Femur (tissue), 1 donor: ENCODE data around the gene MPPED2.
"Not testable (repeated sequence)": the region's sequence is repeated elsewhere in the genome, so short reads cannot be mapped to it uniquely, and the experiment has no call there.

ENCODE experiments used
- DNase-seq: peaks from one replicate; pipeline ENCODE4 v3.0.0-alpha.2; 2017

The MPPED2 gene

DNA sequence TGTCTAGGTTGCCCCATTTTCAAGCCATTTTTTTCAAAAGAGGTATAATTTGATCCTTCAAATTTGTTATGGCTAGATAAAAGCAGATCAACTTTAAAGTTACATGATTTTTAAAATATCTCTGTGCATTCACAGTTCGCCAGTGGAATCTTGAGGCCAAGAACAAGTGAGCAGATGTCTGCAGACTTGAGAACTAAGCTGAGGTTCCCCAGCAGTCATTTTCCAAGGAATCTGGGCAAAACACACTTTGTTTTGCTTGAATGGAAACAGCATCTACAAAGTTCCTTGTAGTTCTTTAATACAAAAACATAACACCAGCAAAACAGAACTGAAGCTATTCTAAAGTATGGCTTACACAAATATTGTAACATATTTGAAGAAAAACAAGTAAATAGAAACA lies 7.7 kb downstream of the MPPED2 start:
- DNase-seq = no peak

DNA sequence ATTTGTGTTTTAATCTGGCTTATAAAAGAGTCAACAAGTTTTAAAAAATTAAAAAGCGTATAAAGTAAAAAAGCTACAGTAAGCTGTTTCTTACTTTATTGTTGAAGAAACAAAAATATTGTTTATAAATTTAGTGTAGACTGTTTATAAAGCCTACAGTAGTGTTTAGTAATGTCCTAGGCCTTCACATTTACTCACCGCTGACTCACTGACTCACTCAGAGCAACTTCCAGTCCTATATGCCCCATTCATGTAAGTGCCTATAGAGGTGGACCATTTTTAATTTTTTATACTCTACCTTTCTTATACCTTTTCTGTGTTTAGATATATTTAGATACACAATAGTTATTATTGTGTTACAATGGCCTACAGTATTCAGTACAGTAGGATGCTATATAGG lies 12.2 kb downstream of the MPPED2 start:
- no peak for DNase-seq

DNA sequence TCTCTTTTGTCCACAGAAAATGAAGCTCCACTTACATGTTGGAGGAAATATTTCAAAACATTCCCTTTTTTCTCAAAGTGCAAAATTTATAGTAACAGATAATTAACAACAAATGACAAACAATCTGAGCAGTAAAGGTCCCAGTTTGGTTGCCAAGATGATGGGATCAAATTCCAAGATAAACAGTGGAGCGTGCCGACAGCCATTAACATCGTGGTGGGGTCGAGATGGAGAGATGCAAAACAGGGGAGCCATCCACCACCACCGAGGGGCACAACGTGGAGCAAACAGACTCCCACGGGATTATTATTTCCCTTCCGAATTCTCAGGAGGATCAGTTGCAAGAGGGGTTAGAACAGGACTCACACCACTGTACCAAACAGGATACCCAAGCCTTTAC lies 17.2 kb downstream of the MPPED2 start:
- DNase-seq = no peak

DNA sequence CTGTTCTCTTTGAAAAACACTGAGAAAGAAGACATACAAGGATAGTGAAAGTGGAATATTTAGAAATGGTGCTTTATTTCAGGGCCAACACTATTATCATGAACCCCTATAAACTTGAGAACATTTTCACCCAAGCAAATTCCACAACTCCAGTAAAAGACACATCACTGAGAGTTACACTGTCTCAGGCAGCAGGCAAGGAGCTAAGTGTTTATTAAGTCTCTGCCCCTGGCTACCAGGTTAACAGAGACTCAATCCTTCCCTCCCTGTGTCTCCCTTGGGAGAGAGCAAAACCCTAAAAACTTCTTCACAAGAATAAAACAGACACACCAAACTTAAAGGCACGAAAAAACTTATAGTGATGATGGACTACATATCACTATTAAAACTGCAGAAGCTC lies 18.5 kb downstream of the MPPED2 start:
- DNase-seq = no peak

DNA sequence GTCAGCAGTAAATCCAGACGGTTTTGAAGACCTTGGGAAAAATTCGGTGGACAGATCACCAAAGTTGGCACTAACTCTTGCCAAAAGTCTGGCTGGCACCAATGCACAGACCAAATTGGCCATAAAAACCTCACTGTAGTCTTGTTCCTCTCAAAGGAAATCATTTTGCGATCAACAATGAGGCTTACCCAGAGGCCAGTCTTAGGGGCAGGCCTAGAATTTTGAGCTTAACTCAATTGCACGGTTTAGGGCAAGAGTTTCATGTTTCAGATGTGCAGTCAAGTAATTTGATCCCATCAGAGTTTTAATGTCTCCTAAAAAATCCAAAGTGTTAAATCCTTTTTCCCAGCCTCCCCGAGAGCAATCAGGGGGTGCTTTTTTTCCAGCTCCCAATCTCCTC lies 19.0 kb downstream of the MPPED2 start:
- peak; percentile 62 for DNase-seq

DNA sequence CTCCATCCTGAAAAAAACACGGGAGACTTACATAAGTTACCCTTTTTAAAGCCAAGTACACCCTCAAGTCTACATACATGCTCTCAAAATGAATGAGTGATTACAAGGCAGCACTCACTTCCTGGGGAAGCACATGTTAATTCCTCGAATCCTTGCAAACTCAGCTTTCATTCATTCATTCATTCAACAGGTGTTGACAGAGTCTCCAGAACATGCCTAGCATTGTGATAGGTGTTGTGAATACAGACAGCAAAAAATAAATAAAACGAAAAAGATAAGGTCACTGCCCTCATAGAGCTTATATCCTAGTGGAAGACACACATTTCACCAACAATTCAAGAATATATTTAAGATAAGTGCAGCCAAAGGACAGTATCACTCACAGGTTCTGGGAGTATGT lies 19.7 kb downstream of the MPPED2 start:
- DNase-seq = no peak

DNA sequence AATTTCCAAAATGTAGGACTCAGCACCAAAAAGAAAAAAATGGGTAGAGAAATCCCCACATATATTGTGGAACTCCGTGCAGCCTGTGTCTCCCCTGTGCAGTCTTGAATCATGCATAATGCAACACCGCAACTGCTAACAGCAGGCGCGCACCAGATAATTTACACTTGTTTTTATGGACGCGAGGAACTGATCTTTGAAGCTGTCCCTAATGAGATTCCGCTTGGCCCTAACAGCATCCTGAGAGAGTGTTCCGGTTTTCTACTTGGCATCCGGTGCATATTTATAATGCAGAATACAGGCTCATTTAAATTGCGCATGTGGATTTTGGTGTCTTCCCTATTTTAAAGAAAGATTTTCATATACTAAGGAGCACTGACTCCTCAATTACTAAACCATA lies 21.1 kb downstream of the MPPED2 start:
- no peak for DNase-seq

DNA sequence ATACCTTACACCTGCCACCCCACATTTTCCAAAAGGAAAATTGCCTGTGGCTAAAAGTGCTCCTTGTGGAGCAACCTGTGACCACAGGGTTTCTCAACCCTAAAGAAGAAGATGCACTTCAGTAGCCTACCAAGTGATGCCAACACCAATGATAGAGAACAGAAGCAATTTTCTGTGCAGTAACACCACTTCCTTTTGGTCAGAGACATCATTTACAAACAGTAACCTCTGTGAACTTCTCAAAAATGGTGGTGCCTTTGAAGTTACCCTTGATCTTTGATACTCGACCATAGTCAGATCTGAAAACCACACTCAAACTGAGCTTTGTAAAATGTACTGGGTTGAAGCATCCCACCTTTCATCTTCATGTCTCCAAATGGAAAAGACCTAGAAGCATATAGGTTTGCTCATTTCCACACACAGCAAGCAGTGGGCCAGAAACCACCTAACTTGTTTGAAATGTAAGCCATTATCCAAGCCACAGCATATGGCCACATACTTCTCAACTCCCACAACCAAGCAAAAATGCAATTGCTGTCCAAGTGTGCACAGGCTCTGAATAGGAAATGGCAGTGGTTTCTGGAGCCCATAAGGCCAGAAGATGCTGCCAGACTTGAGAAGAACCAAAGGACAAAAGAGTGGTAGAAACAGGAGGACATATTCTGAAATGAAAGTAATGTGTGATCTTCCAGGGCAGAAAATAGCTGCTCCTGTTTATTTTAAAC lies 24.3 kb downstream of the MPPED2 start:
- peak; percentile 43 for DNase-seq

DNA sequence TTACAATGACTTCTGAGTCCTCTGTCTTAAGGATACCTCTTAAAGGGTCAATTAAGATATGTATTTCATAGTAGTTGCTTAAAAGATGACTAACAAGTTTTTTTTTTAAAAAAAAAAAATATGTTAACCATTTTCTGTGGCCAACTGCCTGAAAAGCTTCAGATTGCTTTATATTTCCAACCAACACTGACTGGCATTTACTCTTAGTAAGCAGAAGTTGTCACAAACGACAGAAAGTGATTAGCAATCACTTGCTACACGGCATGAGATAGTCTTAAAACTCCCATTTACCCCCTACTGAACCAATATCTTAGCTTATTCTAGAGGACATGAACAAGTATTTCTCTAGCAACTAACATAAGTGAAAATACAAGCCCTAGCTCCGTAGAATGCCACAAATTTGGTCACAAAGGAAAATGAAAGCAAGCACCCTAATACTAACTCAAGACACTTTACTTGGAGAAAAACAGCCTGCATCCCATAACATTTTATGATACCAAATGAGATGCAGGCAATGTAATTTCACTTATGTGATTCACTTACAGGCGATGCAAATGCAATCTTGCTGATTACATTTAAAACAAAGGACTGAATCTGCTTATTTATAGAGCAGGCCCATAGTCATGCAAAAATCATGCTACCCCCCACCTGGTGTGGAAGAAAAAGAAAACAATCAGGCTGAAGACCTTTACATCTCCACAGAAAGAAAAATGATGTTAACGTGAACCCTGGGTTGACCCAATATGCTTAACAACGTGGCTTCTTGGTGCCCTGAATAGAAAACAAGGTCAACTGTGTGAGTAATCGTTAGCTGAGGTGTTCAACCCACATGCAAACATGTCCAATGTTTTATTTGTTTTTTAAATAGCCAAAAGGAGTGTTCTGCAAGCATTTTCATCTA lies 25.7 kb downstream of the MPPED2 start:
- DNase-seq = no peak

DNA sequence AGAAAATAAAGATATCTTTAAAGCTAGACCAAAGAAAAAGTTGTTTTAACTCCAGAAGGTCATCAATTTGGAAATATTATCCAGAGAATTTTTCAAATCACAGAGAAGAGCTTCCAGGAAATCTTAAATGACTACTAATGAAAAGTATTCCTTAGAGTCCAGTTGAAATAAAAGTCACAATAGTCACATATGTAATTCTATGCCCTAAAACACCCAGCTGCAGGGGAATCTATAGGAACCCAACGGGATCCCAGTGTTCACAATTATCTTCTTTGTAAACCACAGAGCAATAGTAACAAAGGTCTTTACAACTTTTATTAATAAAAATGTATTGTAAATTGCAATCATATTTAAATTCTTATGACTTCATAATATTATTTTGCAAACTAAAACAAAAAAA lies 27.1 kb downstream of the MPPED2 start:
- DNase-seq = no peak

DNA sequence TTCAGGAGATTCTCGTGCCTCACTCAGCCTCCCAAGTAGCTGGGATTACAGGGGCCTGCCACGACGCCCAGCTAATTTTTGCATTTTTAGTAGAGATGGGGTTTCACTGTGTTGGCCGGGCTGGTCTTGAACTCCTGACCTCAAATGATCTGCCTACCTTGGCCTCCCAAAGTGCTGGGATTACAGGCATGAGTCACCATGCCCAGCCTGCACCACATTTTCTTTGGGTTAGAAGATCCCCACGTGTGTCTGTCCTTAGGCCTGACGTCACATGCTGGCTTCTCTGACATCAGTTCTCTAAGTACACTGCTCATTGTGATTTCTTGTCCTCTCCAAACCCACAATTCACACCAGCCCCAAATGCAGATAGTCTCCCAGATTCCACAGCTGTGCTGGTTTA lies 31.6 kb downstream of the MPPED2 start:
- DNase-seq = not testable (repeated sequence)

DNA sequence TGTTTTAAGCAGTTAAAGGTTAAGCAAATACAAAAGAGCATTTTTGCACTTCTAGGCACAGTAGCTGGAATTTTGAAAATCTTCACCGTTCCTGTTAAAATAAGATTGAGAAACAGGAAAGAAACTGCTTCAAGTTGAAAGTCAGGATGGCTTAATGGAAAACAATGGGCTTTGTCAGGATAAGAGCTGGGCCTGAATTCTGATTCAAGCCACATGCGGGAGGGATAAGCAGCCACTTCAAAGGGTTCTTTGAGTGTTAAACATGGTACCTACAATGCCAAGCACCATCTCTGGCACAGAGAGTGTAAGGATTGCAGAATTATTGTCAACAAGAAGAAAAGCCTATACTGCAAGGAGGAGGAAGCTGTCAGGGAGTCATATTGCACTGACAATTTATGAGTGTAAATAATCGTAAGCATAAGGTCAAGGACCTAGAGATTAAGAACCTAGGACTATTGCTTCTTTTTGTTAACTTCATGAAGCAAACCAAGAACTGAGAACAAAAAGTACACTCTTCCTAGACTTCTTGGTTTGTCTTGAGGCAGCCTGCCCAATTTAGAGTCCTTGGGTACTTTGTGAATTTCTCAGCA lies 32.5 kb downstream of the MPPED2 start:
- DNase-seq = no peak

DNA sequence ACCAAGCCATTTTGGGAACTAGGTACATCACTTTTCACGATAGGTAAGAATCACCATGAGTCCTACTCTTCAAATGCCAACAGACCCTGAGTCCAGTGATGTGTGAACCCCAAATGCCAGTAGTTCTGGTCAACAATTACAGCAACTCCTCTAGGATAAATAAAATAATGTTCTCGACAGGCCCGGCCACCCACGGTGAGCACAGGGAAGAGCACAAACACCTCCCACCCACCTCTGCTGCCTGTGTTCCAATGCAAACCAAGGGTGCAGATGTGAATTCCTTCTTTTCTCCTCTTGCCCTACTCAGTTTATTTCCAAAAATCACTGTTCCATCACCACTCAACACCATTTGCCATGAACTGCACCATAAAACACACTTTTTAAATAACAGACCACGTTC lies 33.3 kb downstream of the MPPED2 start:
- no peak for DNase-seq

DNA sequence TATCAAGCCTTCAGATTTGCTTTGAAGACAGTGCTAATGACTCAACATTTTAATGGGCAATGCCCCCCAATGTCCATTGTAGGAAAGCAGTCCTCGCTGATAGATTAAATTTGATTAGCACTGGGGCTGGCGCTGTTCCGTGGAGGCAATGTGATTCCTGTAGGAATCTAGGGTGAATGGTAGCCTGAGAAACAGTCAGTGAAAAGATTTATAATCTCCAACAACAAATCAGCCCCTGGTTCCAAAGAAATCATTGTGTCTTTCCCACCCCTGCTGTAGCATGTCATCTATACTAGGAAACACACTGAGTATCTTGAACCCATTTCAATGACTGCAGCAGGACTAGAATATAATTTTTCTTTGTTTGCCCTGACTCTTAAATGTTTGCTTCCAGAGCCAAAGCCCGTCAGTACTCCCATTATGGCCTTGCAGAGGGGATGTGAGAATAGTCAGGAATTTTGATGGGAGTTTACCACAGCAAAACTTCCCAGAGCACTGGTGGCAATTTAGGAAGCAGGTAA lies 36.1 kb downstream of the MPPED2 start:
- DNase-seq = no peak

DNA sequence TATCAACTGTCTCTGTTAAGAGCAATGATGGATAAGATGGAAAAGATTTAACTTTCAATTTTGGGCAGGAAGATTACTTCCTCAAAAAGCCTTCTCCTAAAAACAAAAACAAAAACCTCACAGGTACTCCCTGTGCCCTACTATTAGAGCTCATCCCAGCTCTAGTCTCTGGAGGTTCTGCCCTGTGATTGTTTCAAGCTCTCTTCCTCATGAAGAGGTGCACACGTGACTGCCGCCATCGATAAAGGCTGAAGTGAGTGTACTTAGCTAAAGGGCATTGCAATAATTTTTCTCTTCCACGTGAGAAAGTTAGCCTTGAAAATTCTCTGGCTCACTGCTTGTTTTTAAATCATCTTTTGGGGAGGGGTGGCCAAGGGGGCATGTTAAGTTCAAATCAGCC lies 36.6 kb downstream of the MPPED2 start:
- no peak for DNase-seq

DNA sequence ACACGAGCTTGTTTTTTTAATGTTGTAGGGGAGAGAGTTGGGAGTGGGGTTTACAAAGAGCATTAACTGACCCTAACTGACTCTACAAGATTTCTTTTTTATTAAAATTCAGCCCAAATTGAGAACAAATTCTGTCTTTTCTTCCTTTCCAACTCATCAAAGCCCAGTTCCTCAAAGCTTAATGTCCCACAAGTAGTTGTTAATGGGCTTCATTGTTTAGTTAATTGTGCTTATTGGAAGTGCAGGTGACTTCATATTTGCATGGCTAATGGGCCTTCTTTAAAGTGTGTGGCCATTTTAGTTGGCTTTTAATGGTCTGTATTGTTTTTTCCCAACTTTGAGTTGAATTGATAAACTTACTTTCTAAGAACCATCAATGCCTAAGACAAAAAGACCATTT lies 39.8 kb downstream of the MPPED2 start:
- DNase-seq = no peak

DNA sequence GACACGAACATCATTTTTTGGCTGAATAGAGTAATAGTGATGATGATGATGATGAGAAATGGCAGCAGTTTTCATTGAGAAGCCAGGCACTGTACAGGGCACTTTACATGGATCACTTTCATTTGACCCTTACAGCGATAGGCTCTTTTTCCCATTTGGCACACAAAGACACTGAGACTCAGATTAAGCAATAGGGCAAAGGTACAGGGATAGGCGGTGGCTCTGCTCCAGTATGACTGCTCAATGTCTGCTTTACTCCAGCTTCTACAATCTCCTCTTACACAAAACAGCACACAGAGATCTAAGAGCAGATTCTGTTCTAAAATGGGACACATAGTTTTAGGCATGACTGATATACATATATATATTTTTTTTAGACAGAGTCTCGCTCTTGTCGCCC lies 40.6 kb downstream of the MPPED2 start:
- no peak for DNase-seq

DNA sequence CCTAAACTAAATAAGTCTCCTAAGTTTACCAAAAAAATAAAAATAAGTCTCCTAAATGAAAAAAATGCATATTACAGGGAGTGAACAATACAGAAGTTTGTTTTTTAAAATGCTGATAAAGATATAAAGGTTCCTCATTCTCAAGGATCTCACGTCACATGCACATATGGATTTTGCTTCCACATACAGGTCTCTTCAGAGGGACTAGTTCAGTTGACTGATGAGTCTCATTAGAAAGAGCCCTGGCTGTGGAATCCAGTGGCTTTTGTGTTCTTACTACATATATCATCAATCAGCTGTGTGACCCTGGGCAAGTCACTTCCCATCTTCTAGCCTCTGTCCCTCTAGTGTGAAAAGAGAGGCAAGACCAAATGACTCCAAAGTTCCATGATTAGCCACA lies 43.1 kb downstream of the MPPED2 start:
- DNase-seq = no peak

DNA sequence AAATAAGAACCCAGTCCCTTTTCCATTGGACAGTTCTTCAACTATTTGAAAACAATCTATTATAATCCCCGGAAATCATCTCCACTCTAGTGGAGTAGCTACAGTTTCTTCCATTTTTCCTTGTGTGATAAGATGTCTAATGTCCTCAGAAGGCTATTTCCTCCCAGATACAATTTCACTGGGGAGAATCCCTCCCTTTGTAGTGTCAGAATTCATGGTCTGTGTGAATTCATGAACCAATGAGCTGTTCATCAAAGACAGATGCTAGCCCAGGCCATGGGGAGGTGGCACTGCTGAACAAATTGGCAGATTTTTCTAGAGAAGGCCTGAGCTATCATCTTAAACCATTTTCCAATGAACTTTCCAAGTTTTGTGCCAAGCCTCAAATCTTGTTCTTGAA lies 45.4 kb downstream of the MPPED2 start:
- DNase-seq = no peak

DNA sequence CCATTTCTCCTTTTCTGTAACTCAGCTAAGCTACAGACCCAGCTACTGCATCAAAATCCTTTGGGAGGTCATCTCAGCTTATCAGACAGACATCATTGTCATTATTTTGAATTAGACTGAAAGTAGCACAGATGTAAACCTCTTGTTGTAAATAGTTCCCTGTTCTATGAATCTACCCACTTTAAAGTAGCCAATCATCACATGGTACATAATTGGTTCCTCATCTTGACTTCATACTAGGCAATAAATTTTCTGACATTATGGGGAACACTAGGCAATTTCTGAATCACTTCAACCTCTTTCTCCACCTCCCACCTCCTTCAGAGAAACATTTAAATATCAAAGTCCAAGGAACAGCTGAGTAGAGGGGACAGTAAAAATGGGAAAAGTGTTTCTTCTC lies 47.9 kb downstream of the MPPED2 start:
- DNase-seq = no peak

DNA sequence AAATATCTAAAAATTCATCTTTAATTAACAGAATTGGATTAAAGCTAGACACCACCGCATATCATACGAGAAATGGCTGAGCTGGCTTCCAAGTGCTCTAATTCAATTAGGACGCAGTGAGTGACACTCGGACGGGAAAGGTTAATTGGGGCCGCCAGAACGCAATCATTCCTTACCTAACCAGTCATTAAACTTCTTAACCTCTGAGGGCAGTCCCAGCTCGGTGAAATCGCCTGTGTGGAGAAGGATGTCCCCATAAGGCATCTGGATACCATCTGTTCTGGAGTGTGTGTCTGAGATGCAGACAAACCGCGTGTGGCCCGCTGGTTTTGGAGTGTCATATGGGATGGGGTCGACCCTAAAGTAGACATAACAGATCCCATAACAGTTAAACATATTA lies 50.3 kb downstream of the MPPED2 start:
- no peak for DNase-seq

DNA sequence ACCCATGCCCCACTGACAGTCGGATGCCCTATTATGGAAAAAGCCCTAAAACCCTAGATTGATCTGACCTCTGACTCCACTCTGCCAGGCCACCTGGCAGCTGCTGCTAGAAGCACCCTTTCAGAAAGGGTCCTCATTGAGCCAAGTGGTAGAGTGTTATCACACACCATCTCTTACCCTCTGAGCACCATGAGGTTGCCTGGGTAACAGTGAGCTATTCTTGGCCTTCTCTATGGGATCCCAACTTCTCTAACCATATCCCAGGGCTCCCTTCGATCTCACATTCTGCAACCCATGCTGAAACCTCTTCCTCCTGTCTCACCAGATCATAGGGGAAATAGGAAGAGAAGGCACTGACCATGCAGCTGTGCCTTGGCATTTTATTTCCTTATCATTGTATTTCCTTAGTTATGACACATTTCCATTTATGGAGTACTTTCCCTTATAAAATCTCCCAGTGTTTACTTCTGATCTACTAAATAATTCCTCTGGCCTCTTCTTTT lies 52.7 kb downstream of the MPPED2 start:
- DNase-seq = no peak

DNA sequence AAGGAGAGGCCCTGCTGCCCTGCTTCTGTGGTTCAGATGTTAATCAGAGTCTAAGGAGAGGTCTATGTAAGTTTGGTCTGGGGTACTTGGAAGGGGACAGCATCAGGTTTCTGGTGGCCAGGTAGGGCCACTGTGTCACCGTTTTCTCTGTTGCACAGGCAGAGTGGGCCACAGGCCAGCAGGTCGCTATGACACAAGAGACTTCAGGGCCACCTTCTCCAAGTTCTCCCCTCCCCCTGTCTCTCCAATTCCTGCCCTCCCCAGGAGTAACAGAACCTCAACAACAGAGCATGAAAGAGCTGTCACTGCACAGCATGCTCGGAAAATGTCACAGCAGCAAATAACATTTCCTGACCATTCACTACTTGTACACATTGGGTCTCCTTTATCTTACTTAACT lies 58.6 kb downstream of the MPPED2 start:
- DNase-seq = no peak

DNA sequence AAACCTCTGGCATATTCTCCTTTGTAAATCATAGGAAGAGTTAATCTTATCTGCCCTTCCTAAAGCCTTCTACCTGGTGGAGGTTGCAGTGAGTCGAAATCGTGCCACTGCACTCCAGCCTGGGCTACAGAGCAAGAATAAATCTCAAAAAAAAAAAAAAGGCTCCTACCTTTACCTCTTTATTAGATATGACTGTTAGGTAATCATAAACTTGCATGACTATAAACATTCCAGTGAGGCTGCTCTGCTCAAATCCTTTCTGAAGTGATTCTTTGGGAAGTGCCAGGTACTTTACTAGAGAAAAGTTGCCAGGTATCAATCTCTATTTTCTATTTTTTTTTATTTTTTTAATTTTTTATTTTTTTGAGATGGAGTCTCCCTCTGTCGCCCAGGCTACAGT lies 59.6 kb downstream of the MPPED2 start:
- DNase-seq = no peak
